ENCODE results near the gene SPSB4. TPM values are rescaled to one million over a fixed set of nuclear protein-coding genes. Genes with fewer than 3 reads are reported as not detected.

Gene SPSB4
- total RNA-seq, 1 experiment from 2014 or later: 0.52 TPM

Other genes starting within 250 kb of the SPSB4 start
- gene SLC25A36, start 109.5 kb upstream of the SPSB4 start, total RNA-seq (2014; rRNA removed): 51.9 and 52.8 TPM in 2 replicates
- 2.5 and 3.7 TPM in 2 replicates for gene PXYLP1, start 180.5 kb downstream of the SPSB4 start, total RNA-seq (2014; rRNA removed)

All from LHCN-M2 (cell line).